CD4-positive, alpha-beta memory T cell (primary cell): ENCODE measurements around the gene DMXL2. TPM values are rescaled to one million over a fixed set of nuclear protein-coding genes. Genes with fewer than 3 reads are reported as not detected.

ENCODE experiments used
- CTCF ChIA-PET: fragments of 350-600 bp; sonication (Branson Sonifier 250); formaldehyde crosslinking; loops from one replicate; lab custom pipeline; 2021; ENCODE audit warnings: inconsistent platforms; ENCODE audit not compliant: partially characterized antibody; lab: Charles Lee
- POLR2A ChIA-PET: fragments of 350-600 bp; sonication (Branson Sonifier 250); formaldehyde crosslinking; loops from one replicate; lab custom pipeline; 2021; ENCODE audit not compliant: partially characterized antibody; lab: Charles Lee
- DNase-seq, 5 donors: peaks; one replicate each; pipeline versions ENCODE4 v3.0.0 to v3.0.0-alpha.2; 2020 to 2022; ENCODE audit warnings: mixed read lengths in 1 of 5
- H3K27ac ChIP-seq: one replicate; pipeline ENCODE4 v1.7.0; 2013; ENCODE audit warnings: low read depth, low read length
- H3K27me3 ChIP-seq: 2 replicates; pipeline ENCODE4 v1.7.0; 2013; ENCODE audit warnings: mild to moderate bottlenecking, low read length, moderate library complexity; ENCODE audit not compliant: insufficient read depth
- H3K36me3 ChIP-seq: 2 replicates; pipeline ENCODE4 v1.7.0; 2013; ENCODE audit warnings: mild to moderate bottlenecking, low read length, moderate library complexity; ENCODE audit not compliant: insufficient read depth
- H3K4me1 ChIP-seq: 2 replicates; pipeline ENCODE4 v1.7.0; 2013; ENCODE audit warnings: mild to moderate bottlenecking, low read length, moderate library complexity; ENCODE audit not compliant: insufficient read depth
- H3K4me3 ChIP-seq, 2 donors: one replicate each; pipeline ENCODE4 v1.7.0; 2013; ENCODE audit warnings: low read length in 2 of 2, mild to moderate bottlenecking in 1 of 2
- H3K9me3 ChIP-seq, 2 donors: one replicate each; pipeline ENCODE4 v1.7.0; 2013; ENCODE audit warnings: low read length in 2 of 2, control low read depth in 1 of 2; ENCODE audit not compliant: control insufficient read depth in 1 of 2
- H3K27ac Mint-ChIP-seq, 7 donors: one replicate each; pipeline ENCODE4 v1.8.0; 2020 to 2021; ENCODE audit warnings: mixed read lengths in 7 of 7, mild to moderate bottlenecking in 6 of 7, inconsistent platforms in 3 of 7, moderate library complexity in 3 of 7
- H3K27me3 Mint-ChIP-seq, 2 donors: one replicate each; pipeline ENCODE4 v1.8.0; 2020 to 2021; ENCODE audit warnings: mixed read lengths in 2 of 2
- H3K36me3 Mint-ChIP-seq, 2 donors: one replicate each; pipeline ENCODE4 v1.8.0; 2020 to 2021; ENCODE audit warnings: mixed read lengths in 2 of 2, inconsistent platforms in 1 of 2, mild to moderate bottlenecking in 1 of 2
- H3K4me1 Mint-ChIP-seq, 4 donors: one replicate each; pipeline ENCODE4 v1.8.0; 2020 to 2021; ENCODE audit warnings: mixed read lengths in 4 of 4, mild to moderate bottlenecking in 1 of 4
- H3K4me3 Mint-ChIP-seq, 8 donors: one replicate each; pipeline ENCODE4 v1.8.0; 2020 to 2021; ENCODE audit warnings: mixed read lengths in 8 of 8, mild to moderate bottlenecking in 7 of 8, moderate library complexity in 6 of 8, inconsistent platforms in 3 of 8
- H3K9me3 Mint-ChIP-seq, 8 donors: one replicate each; pipeline ENCODE4 v1.8.0; 2020 to 2021; ENCODE audit warnings: mixed read lengths in 8 of 8, mild to moderate bottlenecking in 5 of 8, inconsistent platforms in 3 of 8, moderate library complexity in 1 of 8
- intact Hi-C: fragments of 100-400 bp; cut with micrococcal nuclease; formaldehyde crosslinking; loops from one replicate; pipeline ENCODE4 v1.15.1; 2023
- polyA plus RNA-seq, 2 donors: library from polyadenylated mRNA; unstranded; fragments of 300-500 nt; fragmentation: Illumina TruSeq; gene quantifications; one replicate each; pipeline ENCODE4 v1.2.3, GENCODE V29; 2021
- total RNA-seq, 2 experiments: library from RNA; stranded (reverse); gene quantifications; one replicate each; pipeline ENCODE4 v1.2.3, GENCODE V29; 2021

DMXL2 gene
- total and polyA plus RNA-seq, 4 experiments from 2014 or later, result 0.14 to 10.1 (median 4.3) TPM

- no peaks in the 10 kb centered on the region for H3K36me3 Mint-ChIP-seq
- no peak overlapping the region for H3K4me3 Mint-ChIP-seq
- Histone ChIP-seq H3K27me3 (no peaks in the 10 kb centered on the region), H3K4me1 (no peaks in the 10 kb centered on the region), H3K4me3 (no peak overlapping the region), H3K9me3 (no peaks in the 10 kb centered on the region), H3K36me3 (no peaks in the 10 kb centered on the region), H3K27ac (no peak overlapping the region)
- ChIA-PET POLR2A (no interaction called here), CTCF (no interaction called here)
- no peak overlapping the region for H3K27ac Mint-ChIP-seq
- H3K27me3 Mint-ChIP-seq, result peaks cover 0 to 7% of the 10 kb centered on the region in 2 donors
- intact Hi-C loops, result no loop called here
- DNase-seq, result no peak
- no peaks in the 10 kb centered on the region for H3K4me1 Mint-ChIP-seq
- H3K9me3 Mint-ChIP-seq, result peaks cover 0 to 5% (median 3%) of the 10 kb centered on the region in 8 donors
Observed at GRCh38 chr15:51600114-51600513, 22.5 kb downstream of the DMXL2 start.

- H3K27ac ChIP-seq, result no peak overlapping the region
- H3K9me3 ChIP-seq, result peaks cover 0 to 3% of the 10 kb centered on the region in 2 donors
- H3K36me3 Mint-ChIP-seq, result peaks cover 4 to 10% of the 10 kb centered on the region in 2 donors
- no peak overlapping the region for H3K27ac Mint-ChIP-seq
- H3K9me3 Mint-ChIP-seq, result peaks cover 0 to 52% (median 21%) of the 10 kb centered on the region in 8 donors
- no peaks in the 10 kb centered on the region for H3K4me1 ChIP-seq
- no peak for DNase-seq
- H3K27me3 Mint-ChIP-seq, result peaks cover 0 to 4% of the 10 kb centered on the region in 2 donors
- H3K27me3 ChIP-seq, result no peaks in the 10 kb centered on the region
- POLR2A ChIA-PET, result no interaction called here
- intact Hi-C loops, result no loop called here
- H3K4me1 Mint-ChIP-seq, result no peaks in the 10 kb centered on the region
- no peaks in the 10 kb centered on the region for H3K36me3 ChIP-seq
- CTCF ChIA-PET, result no interaction called here
- no peak overlapping the region for H3K4me3 ChIP-seq
- no peak overlapping the region for H3K4me3 Mint-ChIP-seq
Observed at GRCh38 chr15:51589881-51590568, 32.5 kb downstream of the DMXL2 start.

GRCh38 chr15:51588966-51589365 is 33.6 kb downstream of the DMXL2 start:
- Histone ChIP-seq H3K4me1 (no peaks in the 10 kb centered on the region), H3K36me3 (no peaks in the 10 kb centered on the region), H3K4me3 (no peak overlapping the region), H3K27ac (no peak overlapping the region), H3K27me3 (no peaks in the 10 kb centered on the region), H3K9me3 (peaks cover 0 to 3% of the 10 kb centered on the region in 2 donors)
- Mint-ChIP-seq H3K36me3 (peaks cover 4 to 10% of the 10 kb centered on the region in 2 donors), H3K4me3 (no peak overlapping the region), H3K9me3 (peaks cover 0 to 49% (median 20%) of the 10 kb centered on the region in 8 donors), H3K27ac (no peak overlapping the region), H3K27me3 (peaks cover 0 to 4% of the 10 kb centered on the region in 2 donors), H3K4me1 (no peaks in the 10 kb centered on the region)
- ChIA-PET POLR2A (no interaction called here), CTCF (no interaction called here)
- intact Hi-C loops, result no loop called here
- DNase-seq, result no peak

GRCh38 chr15:51585986-51586385 is 36.6 kb downstream of the DMXL2 start:
- Histone ChIP-seq H3K27me3 (no peaks in the 10 kb centered on the region), H3K9me3 (peaks cover 0 to 3% of the 10 kb centered on the region in 2 donors), H3K27ac (no peak overlapping the region), H3K36me3 (no peaks in the 10 kb centered on the region), H3K4me1 (no peaks in the 10 kb centered on the region), H3K4me3 (no peak overlapping the region)
- H3K27me3 Mint-ChIP-seq, result peaks cover 0 to 2% of the 10 kb centered on the region in 2 donors
- peaks cover 4 to 10% of the 10 kb centered on the region in 2 donors for H3K36me3 Mint-ChIP-seq
- H3K9me3 Mint-ChIP-seq, result peaks cover 0 to 43% (median 22%) of the 10 kb centered on the region in 8 donors
- no peak overlapping the region for H3K27ac Mint-ChIP-seq
- ChIA-PET CTCF (no interaction called here), POLR2A (no interaction called here)
- H3K4me1 Mint-ChIP-seq, result no peaks in the 10 kb centered on the region
- no peak overlapping the region for H3K4me3 Mint-ChIP-seq
- DNase-seq, result no peak
- intact Hi-C loops, result no loop called here

- H3K27ac Mint-ChIP-seq, result no peak overlapping the region
- Histone ChIP-seq H3K36me3 (no peaks in the 10 kb centered on the region), H3K4me1 (no peaks in the 10 kb centered on the region), H3K4me3 (no peak overlapping the region), H3K9me3 (no peaks in the 10 kb centered on the region), H3K27ac (no peak overlapping the region), H3K27me3 (no peaks in the 10 kb centered on the region)
- no peaks in the 10 kb centered on the region for H3K4me1 Mint-ChIP-seq
- intact Hi-C loops, result no loop called here
- peaks cover 0 to 28% (median 12%) of the 10 kb centered on the region in 8 donors for H3K9me3 Mint-ChIP-seq
- H3K27me3 Mint-ChIP-seq, result no peaks in the 10 kb centered on the region
- POLR2A ChIA-PET, result no interaction called here
- no peak for DNase-seq
- CTCF ChIA-PET, result no interaction called here
- no peak overlapping the region for H3K4me3 Mint-ChIP-seq
- H3K36me3 Mint-ChIP-seq, result no peaks in the 10 kb centered on the region
Observed at GRCh38 chr15:51580982-51581381, 41.6 kb downstream of the DMXL2 start.

GRCh38 chr15:51580385-51580784 is 42.2 kb downstream of the DMXL2 start:
- Histone ChIP-seq H3K27me3 (no peaks in the 10 kb centered on the region), H3K4me1 (no peaks in the 10 kb centered on the region), H3K4me3 (no peak overlapping the region), H3K27ac (no peak overlapping the region), H3K36me3 (no peaks in the 10 kb centered on the region), H3K9me3 (no peaks in the 10 kb centered on the region)
- Mint-ChIP-seq H3K27me3 (no peaks in the 10 kb centered on the region), H3K4me1 (no peaks in the 10 kb centered on the region), H3K27ac (no peak overlapping the region), H3K9me3 (peaks cover 0 to 22% (median 7%) of the 10 kb centered on the region in 8 donors), H3K4me3 (no peak overlapping the region), H3K36me3 (no peaks in the 10 kb centered on the region)
- ChIA-PET CTCF (interaction anchor here (1.0 kb wide), 1 partner anchor 326 kb away, joined by 3 read pairs; no protein-coding TSS in a partner anchor), POLR2A (no interaction called here)
- intact Hi-C loops, result no loop called here
- no peak for DNase-seq

- no peaks in the 10 kb centered on the region for H3K9me3 ChIP-seq
- no peaks in the 10 kb centered on the region for H3K36me3 ChIP-seq
- Mint-ChIP-seq H3K36me3 (no peaks in the 10 kb centered on the region), H3K27me3 (no peaks in the 10 kb centered on the region), H3K4me3 (no peak overlapping the region), H3K9me3 (peaks cover 2 to 21% (median 6%) of the 10 kb centered on the region in 8 donors), H3K4me1 (no peaks in the 10 kb centered on the region), H3K27ac (no peak overlapping the region)
- no peaks in the 10 kb centered on the region for H3K27me3 ChIP-seq
- ChIA-PET POLR2A (no interaction called here), CTCF (no interaction called here)
- DNase-seq, result no peak
- no peak overlapping the region for H3K4me3 ChIP-seq
- no peaks in the 10 kb centered on the region for H3K4me1 ChIP-seq
- H3K27ac ChIP-seq, result no peak overlapping the region
- intact Hi-C loops, result no loop called here
Observed at GRCh38 chr15:51579012-51579411, 43.6 kb downstream of the DMXL2 start.
